WTC11 (cell line): Measurements from ENCODE around the gene PRR5L. TPM values are rescaled to one million over a fixed set of nuclear protein-coding genes. Genes with fewer than 3 reads are reported as not detected.

Source experiments
- ATAC-seq: fragments of 200-7000 bp; cut with Tn5 transposase; 2 replicates; pipeline ENCODE4 v1.10.0; 2021; ENCODE audit warnings: mild to moderate bottlenecking, moderate library complexity
- CTCF ChIA-PET: fragments of 300-600 bp; sonication (Branson Sonifier 250); formaldehyde crosslinking; loops from one replicate; lab custom pipeline; 2021; ENCODE audit warnings: antibody characterized with exemption; lab: Charles Lee
- POLR2A ChIA-PET: fragments of 350-600 bp; sonication (Branson Sonifier 250); formaldehyde crosslinking; loops from one replicate; lab custom pipeline; 2021; ENCODE audit warnings: antibody characterized with exemption; lab: Charles Lee
- DNase-seq: peaks from one replicate; pipeline ENCODE4 v3.0.0; 2021; ENCODE audit warnings: low spot score
- H3K27ac Mint-ChIP-seq: 2 replicates; pipeline ENCODE4 v1.8.0; 2021; ENCODE audit warnings: mixed read lengths
- H3K27me3 Mint-ChIP-seq: 2 replicates; pipeline ENCODE4 v1.8.0; 2021; ENCODE audit warnings: low read depth, mild to moderate bottlenecking, moderate library complexity, mixed read lengths
- H3K36me3 Mint-ChIP-seq: 2 replicates; pipeline ENCODE4 v1.8.0; 2021; ENCODE audit warnings: mixed read lengths
- H3K4me1 Mint-ChIP-seq: 2 replicates; pipeline ENCODE4 v1.8.0; 2022; ENCODE audit warnings: mixed read lengths
- H3K4me3 Mint-ChIP-seq: 2 replicates; pipeline ENCODE4 v1.8.0; 2021; ENCODE audit warnings: mild to moderate bottlenecking, moderate library complexity, mixed read lengths
- H3K9me3 Mint-ChIP-seq: 2 replicates; pipeline ENCODE4 v1.8.0; 2021; ENCODE audit warnings: mixed read lengths
- CBFB ChIP-seq: sonication (generic); formaldehyde crosslinking; IDR thresholded peaks from 2 replicates; pipeline ENCODE4 v1.8.1; 2022; ENCODE audit warnings: mild to moderate bottlenecking, low read depth, missing genetic modification reagents
- ELF4 ChIP-seq: sonication (generic); formaldehyde crosslinking; IDR thresholded peaks from 2 replicates; pipeline ENCODE4 v1.8.1; 2022; ENCODE audit warnings: low read depth, mild to moderate bottlenecking, moderate library complexity, missing genetic modification reagents
- EMX1 ChIP-seq: fragments of 250-450 bp; sonication (Bioruptor Pico); IDR thresholded peaks from 2 replicates; pipeline ENCODE4 v1.8.0; 2021; ENCODE audit warnings: mild to moderate bottlenecking
- GABPB1 ChIP-seq: sonication (generic); formaldehyde crosslinking; IDR thresholded peaks from 2 replicates; pipeline ENCODE4 v1.8.1; 2023; ENCODE audit warnings: mild to moderate bottlenecking, missing genetic modification reagents
- GRHL2 ChIP-seq: fragments of 250-450 bp; sonication (Bioruptor Pico); IDR thresholded peaks from 2 replicates; pipeline ENCODE4 v1.8.0; 2022; ENCODE audit warnings: mild to moderate bottlenecking, moderate library complexity; ENCODE audit not compliant: insufficient replicate concordance, severe bottlenecking
- JAZF1 ChIP-seq: fragments of 250-450 bp; sonication (Bioruptor Pico); IDR thresholded peaks from 2 replicates; pipeline ENCODE4 v1.9.0; 2021; ENCODE audit warnings: moderate library complexity, mild to moderate bottlenecking, inconsistent platforms
- MYBL2 ChIP-seq: sonication (generic); formaldehyde crosslinking; IDR thresholded peaks from 2 replicates; pipeline ENCODE4 v1.8.1; 2023; ENCODE audit warnings: mild to moderate bottlenecking, moderate library complexity, missing genetic modification reagents
- NFYB ChIP-seq: sonication (generic); formaldehyde crosslinking; conservative IDR thresholded peaks from 2 replicates; pipeline ENCODE4 v1.8.0; 2022; ENCODE audit warnings: low read depth, missing genetic modification reagents
- NR3C1 ChIP-seq: sonication (generic); formaldehyde crosslinking; conservative IDR thresholded peaks from 2 replicates; pipeline ENCODE4 v1.8.1; 2023; ENCODE audit warnings: low read depth, mild to moderate bottlenecking, missing genetic modification reagents
- RORB ChIP-seq: fragments of 250-450 bp; sonication (Bioruptor Pico); IDR thresholded peaks from 2 replicates; pipeline ENCODE4 v1.9.0; 2021; ENCODE audit warnings: mild to moderate bottlenecking
- SOX15 ChIP-seq: fragments of 250-450 bp; sonication (Bioruptor Pico); IDR thresholded peaks from 2 replicates; pipeline ENCODE4 v1.9.0; 2021; ENCODE audit warnings: mild to moderate bottlenecking
- TCF7 ChIP-seq: sonication (generic); formaldehyde crosslinking; IDR thresholded peaks from 2 replicates; pipeline ENCODE4 v1.8.0; 2022; ENCODE audit warnings: mild to moderate bottlenecking, low read depth, missing genetic modification reagents, moderate library complexity
- TEAD1 ChIP-seq: sonication (generic); formaldehyde crosslinking; IDR thresholded peaks from 2 replicates; pipeline ENCODE4 v1.8.0; 2022; ENCODE audit warnings: mild to moderate bottlenecking, missing genetic modification reagents
- TP53 ChIP-seq: sonication (generic); formaldehyde crosslinking; IDR thresholded peaks from 2 replicates; pipeline ENCODE4 v1.8.1; 2023; ENCODE audit warnings: mild to moderate bottlenecking, missing genetic modification reagents
- ZNF121 ChIP-seq: sonication (generic); formaldehyde crosslinking; IDR thresholded peaks from 2 replicates; pipeline ENCODE4 v1.8.0; 2023; ENCODE audit warnings: missing genetic modification reagents
- ZNF232 ChIP-seq: sonication (generic); formaldehyde crosslinking; IDR thresholded peaks from 2 replicates; pipeline ENCODE4 v1.8.0; 2022; ENCODE audit warnings: mild to moderate bottlenecking, missing genetic modification reagents
- total RNA-seq: library from RNA; stranded (reverse); gene quantifications from 3 replicates; pipeline ENCODE4 v1.2.3, GENCODE V29; 2021
- TF ChIP-seq, protein P1 (sequence below): sonication (generic); formaldehyde crosslinking; IDR thresholded peaks from 2 replicates; pipeline ENCODE4 v1.8.1; 2023; ENCODE audit warnings: mild to moderate bottlenecking, missing genetic modification reagents, borderline replicate concordance
- TF ChIP-seq, protein P2 (sequence below): sonication (generic); formaldehyde crosslinking; IDR thresholded peaks from 2 replicates; pipeline ENCODE4 v1.8.1; 2022; ENCODE audit warnings: low read depth, missing genetic modification reagents, borderline replicate concordance
- TF ChIP-seq, protein P3 (sequence below): sonication (generic); formaldehyde crosslinking; IDR thresholded peaks from 2 replicates; pipeline ENCODE4 v1.8.0; 2022; ENCODE audit warnings: mild to moderate bottlenecking, missing genetic modification reagents
- TF ChIP-seq, protein P4 (sequence below): sonication (generic); formaldehyde crosslinking; IDR thresholded peaks from 2 replicates; pipeline ENCODE4 v1.8.1; 2023; ENCODE audit warnings: mild to moderate bottlenecking, missing genetic modification reagents
- TF ChIP-seq, protein P5 (sequence below): sonication (generic); formaldehyde crosslinking; IDR thresholded peaks from 2 replicates; pipeline ENCODE4 v1.8.1; 2022; ENCODE audit warnings: mild to moderate bottlenecking, moderate library complexity, missing genetic modification reagents
- TF ChIP-seq, protein P6 (sequence below): sonication (generic); formaldehyde crosslinking; IDR thresholded peaks from 2 replicates; pipeline ENCODE4 v1.8.1; 2022; ENCODE audit warnings: low read depth, mild to moderate bottlenecking, moderate library complexity, missing genetic modification reagents, borderline replicate concordance
- TF ChIP-seq, protein P7 (sequence below): sonication (generic); formaldehyde crosslinking; conservative IDR thresholded peaks from 2 replicates; pipeline ENCODE4 v1.8.1; 2023; ENCODE audit warnings: mild to moderate bottlenecking, low read depth, missing genetic modification reagents, moderate library complexity

The PRR5L gene
- total RNA-seq, 1 experiment from 2014 or later, result 3.9 TPM

DNA sequence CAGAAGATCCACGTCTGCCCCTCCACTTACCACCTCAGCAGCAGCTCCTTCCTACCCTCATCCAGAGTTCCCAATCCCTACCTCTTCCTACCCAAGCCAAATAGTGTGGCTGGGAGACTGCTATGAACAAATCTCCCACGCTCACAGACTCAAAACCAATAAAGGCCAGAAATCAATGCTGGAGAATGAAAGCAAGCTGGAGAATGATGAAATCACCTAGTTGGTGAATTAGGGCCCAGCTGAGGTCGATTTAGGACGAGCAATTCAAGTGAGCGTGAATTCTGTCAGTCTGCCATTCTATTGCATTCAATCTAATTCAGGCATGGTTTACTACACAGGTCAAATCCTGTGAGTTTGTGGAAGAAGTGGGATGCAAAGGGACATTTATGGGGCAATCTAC lies 29.3 kb upstream of the PRR5L start:
- ChIA-PET POLR2A (no interaction called here), CTCF (interaction anchor here (0.9 to 5.9 kb wide), 16 partner anchors 8 to 779 kb away, joined by 3 to 109 read pairs (median 4); no protein-coding TSS in a partner anchor)
- H3K4me1 Mint-ChIP-seq, result peaks cover 2% of the 10 kb centered on the region
- H3K36me3 Mint-ChIP-seq, result no peaks in the 10 kb centered on the region
- ATAC-seq (no peak), DNase-seq (no peak)
- no peak overlapping the region for H3K4me3 Mint-ChIP-seq
- no peak overlapping the region for H3K27ac Mint-ChIP-seq
- no peak for TF ChIP-seq SOX15 (CRISPR knock-in tag)
- TF ChIP-seq NFYB (CRISPR knock-in tag), result no peak
- TF ChIP-seq, protein P1, sequence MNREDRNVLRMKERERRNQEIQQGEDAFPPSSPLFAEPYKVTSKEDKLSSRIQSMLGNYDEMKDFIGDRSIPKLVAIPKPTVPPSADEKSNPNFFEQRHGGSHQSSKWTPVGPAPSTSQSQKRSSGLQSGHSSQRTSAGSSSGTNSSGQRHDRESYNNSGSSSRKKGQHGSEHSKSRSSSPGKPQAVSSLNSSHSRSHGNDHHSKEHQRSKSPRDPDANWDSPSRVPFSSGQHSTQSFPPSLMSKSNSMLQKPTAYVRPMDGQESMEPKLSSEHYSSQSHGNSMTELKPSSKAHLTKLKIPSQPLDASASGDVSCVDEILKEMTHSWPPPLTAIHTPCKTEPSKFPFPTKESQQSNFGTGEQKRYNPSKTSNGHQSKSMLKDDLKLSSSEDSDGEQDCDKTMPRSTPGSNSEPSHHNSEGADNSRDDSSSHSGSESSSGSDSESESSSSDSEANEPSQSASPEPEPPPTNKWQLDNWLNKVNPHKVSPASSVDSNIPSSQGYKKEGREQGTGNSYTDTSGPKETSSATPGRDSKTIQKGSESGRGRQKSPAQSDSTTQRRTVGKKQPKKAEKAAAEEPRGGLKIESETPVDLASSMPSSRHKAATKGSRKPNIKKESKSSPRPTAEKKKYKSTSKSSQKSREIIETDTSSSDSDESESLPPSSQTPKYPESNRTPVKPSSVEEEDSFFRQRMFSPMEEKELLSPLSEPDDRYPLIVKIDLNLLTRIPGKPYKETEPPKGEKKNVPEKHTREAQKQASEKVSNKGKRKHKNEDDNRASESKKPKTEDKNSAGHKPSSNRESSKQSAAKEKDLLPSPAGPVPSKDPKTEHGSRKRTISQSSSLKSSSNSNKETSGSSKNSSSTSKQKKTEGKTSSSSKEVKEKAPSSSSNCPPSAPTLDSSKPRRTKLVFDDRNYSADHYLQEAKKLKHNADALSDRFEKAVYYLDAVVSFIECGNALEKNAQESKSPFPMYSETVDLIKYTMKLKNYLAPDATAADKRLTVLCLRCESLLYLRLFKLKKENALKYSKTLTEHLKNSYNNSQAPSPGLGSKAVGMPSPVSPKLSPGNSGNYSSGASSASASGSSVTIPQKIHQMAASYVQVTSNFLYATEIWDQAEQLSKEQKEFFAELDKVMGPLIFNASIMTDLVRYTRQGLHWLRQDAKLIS (CRISPR knock-in tag), result no peak
- TF ChIP-seq ZNF232, result no peak
- TF ChIP-seq, protein P2, sequence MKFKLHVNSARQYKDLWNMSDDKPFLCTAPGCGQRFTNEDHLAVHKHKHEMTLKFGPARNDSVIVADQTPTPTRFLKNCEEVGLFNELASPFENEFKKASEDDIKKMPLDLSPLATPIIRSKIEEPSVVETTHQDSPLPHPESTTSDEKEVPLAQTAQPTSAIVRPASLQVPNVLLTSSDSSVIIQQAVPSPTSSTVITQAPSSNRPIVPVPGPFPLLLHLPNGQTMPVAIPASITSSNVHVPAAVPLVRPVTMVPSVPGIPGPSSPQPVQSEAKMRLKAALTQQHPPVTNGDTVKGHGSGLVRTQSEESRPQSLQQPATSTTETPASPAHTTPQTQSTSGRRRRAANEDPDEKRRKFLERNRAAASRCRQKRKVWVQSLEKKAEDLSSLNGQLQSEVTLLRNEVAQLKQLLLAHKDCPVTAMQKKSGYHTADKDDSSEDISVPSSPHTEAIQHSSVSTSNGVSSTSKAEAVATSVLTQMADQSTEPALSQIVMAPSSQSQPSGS, result no peak
- TF ChIP-seq JAZF1 (CRISPR knock-in tag), result no peak
- TF ChIP-seq TP53 (CRISPR knock-in tag), result no peak
- no peak for TF ChIP-seq ZNF121
- no peak for TF ChIP-seq TCF7 (CRISPR knock-in tag)
- TF ChIP-seq RORB (CRISPR knock-in tag), result no peak
- TF ChIP-seq MYBL2 (CRISPR knock-in tag), result no peak
- TF ChIP-seq, protein P3, sequence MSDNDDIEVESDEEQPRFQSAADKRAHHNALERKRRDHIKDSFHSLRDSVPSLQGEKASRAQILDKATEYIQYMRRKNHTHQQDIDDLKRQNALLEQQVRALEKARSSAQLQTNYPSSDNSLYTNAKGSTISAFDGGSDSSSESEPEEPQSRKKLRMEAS (CRISPR knock-in tag), result no peak
- TF ChIP-seq, protein P4, sequence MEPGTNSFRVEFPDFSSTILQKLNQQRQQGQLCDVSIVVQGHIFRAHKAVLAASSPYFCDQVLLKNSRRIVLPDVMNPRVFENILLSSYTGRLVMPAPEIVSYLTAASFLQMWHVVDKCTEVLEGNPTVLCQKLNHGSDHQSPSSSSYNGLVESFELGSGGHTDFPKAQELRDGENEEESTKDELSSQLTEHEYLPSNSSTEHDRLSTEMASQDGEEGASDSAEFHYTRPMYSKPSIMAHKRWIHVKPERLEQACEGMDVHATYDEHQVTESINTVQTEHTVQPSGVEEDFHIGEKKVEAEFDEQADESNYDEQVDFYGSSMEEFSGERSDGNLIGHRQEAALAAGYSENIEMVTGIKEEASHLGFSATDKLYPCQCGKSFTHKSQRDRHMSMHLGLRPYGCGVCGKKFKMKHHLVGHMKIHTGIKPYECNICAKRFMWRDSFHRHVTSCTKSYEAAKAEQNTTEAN (CRISPR knock-in tag), result no peak
- no peak for TF ChIP-seq NR3C1 (CRISPR knock-in tag)
- no peaks in the 10 kb centered on the region for H3K9me3 Mint-ChIP-seq
- H3K27me3 Mint-ChIP-seq, result peaks cover 2% of the 10 kb centered on the region

DNA sequence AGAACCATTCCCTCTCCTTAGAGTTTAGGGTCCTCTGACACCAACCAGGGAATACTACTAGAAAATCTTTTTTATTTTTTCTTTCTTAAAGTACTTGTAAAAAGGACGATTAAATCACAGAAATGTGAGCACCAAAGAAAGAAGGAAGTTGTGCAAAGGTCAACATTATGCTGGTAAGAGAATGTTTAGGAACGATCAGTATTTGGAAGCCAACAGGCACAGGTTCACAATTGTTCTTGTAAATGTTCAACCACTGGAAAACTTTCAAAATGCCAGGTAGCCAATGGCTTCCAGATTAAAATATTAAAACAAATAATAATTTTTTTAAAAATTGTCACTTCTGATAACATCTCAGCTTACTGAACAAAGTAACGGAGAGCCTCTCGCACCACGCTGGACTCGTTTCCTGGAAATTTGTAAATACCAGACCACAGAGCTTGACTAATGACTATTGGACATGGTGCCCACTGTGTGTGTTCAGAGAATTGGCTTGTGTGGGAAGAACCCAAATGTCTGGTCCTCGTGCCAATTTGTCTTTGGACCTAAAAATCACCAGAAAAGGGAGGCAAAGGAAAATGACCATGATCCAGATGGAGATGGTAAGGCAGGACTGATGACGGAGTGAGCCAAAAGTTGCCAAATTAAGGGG lies 27.6 kb upstream of the PRR5L start:
- Mint-ChIP-seq H3K4me1 (peaks cover 2% of the 10 kb centered on the region), H3K27ac (no peak overlapping the region), H3K4me3 (no peak overlapping the region), H3K36me3 (peaks cover 14% of the 10 kb centered on the region), H3K27me3 (peaks cover 2% of the 10 kb centered on the region), H3K9me3 (no peaks in the 10 kb centered on the region)
- ChIA-PET CTCF (interaction anchor here (1.3 to 5.9 kb wide), 8 partner anchors 10 to 447 kb away, joined by 3 to 109 read pairs (median 5); no protein-coding TSS in a partner anchor), POLR2A (no interaction called here)
- DNase-seq (no peak), ATAC-seq (no peak)
- TF ChIP-seq CBFB (CRISPR knock-in tag) (no peak), TEAD1 (CRISPR knock-in tag) (no peak), GABPB1 (no peak), ELF4 (CRISPR knock-in tag) (no peak), GRHL2 (CRISPR knock-in tag) (no peak), EMX1 (CRISPR knock-in tag) (no peak)
- TF ChIP-seq, protein P5, sequence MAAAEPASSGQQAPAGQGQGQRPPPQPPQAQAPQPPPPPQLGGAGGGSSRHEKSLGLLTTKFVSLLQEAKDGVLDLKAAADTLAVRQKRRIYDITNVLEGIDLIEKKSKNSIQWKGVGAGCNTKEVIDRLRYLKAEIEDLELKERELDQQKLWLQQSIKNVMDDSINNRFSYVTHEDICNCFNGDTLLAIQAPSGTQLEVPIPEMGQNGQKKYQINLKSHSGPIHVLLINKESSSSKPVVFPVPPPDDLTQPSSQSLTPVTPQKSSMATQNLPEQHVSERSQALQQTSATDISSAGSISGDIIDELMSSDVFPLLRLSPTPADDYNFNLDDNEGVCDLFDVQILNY (CRISPR knock-in tag), result no peak
- TF ChIP-seq, protein P6, sequence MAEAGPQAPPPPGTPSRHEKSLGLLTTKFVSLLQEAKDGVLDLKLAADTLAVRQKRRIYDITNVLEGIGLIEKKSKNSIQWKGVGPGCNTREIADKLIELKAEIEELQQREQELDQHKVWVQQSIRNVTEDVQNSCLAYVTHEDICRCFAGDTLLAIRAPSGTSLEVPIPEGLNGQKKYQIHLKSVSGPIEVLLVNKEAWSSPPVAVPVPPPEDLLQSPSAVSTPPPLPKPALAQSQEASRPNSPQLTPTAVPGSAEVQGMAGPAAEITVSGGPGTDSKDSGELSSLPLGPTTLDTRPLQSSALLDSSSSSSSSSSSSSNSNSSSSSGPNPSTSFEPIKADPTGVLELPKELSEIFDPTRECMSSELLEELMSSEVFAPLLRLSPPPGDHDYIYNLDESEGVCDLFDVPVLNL (CRISPR knock-in tag), result no peak
- TF ChIP-seq, protein P7, sequence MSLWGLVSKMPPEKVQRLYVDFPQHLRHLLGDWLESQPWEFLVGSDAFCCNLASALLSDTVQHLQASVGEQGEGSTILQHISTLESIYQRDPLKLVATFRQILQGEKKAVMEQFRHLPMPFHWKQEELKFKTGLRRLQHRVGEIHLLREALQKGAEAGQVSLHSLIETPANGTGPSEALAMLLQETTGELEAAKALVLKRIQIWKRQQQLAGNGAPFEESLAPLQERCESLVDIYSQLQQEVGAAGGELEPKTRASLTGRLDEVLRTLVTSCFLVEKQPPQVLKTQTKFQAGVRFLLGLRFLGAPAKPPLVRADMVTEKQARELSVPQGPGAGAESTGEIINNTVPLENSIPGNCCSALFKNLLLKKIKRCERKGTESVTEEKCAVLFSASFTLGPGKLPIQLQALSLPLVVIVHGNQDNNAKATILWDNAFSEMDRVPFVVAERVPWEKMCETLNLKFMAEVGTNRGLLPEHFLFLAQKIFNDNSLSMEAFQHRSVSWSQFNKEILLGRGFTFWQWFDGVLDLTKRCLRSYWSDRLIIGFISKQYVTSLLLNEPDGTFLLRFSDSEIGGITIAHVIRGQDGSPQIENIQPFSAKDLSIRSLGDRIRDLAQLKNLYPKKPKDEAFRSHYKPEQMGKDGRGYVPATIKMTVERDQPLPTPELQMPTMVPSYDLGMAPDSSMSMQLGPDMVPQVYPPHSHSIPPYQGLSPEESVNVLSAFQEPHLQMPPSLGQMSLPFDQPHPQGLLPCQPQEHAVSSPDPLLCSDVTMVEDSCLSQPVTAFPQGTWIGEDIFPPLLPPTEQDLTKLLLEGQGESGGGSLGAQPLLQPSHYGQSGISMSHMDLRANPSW (CRISPR knock-in tag), result no peak
